ENCODE data around the gene CLASP1.

The CLASP1 gene

GRCh38 chr2:121545913-121546312 is 103.3 kb downstream of the CLASP1 start:
- TF ChIP-seq, protein P1, sequence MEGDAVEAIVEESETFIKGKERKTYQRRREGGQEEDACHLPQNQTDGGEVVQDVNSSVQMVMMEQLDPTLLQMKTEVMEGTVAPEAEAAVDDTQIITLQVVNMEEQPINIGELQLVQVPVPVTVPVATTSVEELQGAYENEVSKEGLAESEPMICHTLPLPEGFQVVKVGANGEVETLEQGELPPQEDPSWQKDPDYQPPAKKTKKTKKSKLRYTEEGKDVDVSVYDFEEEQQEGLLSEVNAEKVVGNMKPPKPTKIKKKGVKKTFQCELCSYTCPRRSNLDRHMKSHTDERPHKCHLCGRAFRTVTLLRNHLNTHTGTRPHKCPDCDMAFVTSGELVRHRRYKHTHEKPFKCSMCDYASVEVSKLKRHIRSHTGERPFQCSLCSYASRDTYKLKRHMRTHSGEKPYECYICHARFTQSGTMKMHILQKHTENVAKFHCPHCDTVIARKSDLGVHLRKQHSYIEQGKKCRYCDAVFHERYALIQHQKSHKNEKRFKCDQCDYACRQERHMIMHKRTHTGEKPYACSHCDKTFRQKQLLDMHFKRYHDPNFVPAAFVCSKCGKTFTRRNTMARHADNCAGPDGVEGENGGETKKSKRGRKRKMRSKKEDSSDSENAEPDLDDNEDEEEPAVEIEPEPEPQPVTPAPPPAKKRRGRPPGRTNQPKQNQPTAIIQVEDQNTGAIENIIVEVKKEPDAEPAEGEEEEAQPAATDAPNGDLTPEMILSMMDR (IDR thresholded peaks at IDR 0.05) = no peak

DNA sequence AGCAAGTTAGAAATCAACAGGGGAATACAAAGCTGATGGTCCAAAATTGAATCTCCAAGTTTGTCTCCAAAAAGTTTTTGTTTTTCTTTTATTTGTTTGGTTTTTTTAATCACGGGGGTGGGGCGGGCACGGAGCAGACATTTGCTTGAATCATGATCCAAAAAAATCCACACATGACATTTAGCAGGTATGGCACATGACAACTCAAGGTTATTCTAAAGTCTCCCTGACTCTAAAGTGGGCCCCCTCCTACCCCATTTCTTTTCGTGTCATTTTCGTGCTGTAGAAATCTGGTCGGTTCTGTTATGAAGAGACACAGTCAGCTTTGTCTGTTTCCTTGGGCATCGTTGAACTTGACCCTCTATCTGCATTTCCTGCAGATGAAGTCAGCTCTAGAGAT is 104.0 kb downstream of the CLASP1 start:
- TF ChIP-seq, protein P1 (IDR thresholded peaks at IDR 0.05) = no peak

GRCh38 chr2:121541495-121541894 is 107.8 kb downstream of the CLASP1 start:
- TF ChIP-seq, protein P1 (IDR thresholded peaks at IDR 0.05) = no peak

DNA sequence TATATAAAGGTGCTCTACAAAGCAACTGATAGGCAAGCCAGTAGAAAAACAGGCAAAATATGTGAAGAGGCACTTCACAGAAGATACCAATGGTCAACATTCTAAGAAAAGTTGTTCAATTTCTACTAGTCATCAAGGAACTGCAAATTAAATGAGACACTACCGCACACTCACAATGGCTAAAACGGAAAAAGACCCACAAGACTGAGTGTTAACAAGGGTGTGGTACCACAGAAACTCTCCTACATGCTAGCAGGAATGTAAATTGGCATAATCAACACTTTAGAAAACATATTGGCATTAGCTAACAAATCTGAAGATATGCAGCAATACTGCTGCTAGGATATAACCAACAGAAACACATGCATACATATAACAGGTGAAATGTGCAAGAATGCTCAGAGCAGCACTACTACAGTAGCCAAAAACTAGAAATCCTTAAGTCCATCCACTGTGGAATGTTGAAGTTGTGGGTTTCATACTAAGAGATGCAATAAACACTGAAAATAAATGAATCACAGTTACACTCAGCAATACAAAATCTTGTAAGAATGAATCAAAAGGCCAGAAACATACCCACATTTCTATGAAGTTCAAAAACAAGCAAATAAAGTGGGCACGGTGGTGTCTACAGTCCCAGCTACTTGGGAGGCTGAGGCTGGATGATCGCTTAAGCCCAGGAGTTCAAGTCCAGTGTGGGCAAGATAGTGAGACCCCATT is 109.4 kb downstream of the CLASP1 start:
- TF ChIP-seq, protein P1 (IDR thresholded peaks at IDR 0.05) = no peak

DNA sequence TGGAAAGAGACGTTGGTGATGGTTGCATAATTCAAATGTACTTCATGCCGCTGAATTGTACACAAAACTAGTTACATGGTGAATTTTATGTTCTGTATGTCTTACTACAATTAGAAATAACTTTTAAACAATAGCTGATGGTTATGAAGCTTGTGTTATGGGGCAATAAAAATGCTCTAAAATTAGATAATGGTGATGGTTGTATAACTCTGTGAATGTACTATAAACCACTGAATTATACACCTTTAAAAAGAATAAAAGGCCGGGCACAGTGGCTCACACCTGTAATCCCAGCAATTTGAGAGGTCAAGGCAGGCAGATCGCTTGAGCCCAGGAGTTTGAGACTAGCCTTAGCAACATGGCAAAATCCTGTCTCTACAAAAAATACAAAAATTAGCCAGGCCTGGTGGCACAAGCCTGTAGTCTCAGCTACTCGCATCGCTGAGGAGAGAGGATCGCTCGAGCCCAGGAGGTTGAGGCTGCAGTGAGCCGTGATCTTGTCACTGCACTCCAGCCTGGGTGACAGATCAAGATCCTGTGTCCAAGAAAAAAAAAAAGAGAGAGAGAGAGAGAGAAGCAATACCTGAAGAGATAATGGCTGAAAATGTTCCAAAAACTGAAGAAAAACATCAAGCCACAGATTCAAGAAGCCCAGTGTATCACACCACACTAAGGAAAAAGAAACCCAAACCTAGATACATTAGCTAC is 112.3 kb downstream of the CLASP1 start:
- TF ChIP-seq, protein P1 (IDR thresholded peaks at IDR 0.05) = no peak

DNA sequence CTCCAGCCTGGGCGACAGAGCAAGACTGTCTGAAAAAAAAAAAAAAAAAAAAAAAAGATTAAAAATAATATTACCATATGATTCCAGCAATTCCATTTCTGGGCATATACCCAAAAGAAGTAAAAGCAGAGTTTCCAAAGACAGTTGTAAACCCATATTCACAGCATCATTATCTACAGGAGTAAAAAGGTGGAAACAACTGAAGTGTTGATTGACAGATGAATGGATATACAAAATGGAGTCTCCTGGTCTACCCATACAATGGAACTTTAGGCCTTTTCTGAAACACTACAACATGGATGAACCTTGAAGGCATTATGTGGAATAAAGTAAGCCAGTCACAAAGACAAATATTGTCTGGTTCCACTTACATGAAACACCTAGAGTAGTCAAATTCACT is 112.9 kb downstream of the CLASP1 start:
- TF ChIP-seq, protein P1 (IDR thresholded peaks at IDR 0.05) = no peak

DNA sequence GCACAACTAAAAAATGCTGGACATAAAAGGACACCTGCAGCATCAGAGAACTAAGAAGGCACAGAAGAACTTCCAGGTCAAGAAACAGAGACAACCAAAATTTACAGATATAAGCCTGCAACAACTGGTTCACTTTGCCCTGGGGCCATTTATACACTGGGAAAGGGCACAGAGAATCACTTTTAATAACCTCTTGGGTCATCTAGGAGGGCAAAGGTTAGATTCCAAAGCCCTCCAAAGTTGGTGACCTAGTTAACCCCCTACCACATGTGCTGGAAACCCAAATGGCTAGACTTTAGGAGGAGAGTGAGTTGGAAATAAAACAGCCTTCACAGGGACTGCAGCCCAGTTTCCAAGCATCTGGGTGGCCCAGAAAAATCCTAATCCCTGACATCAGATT is 115.3 kb downstream of the CLASP1 start:
- TF ChIP-seq, protein P1 (IDR thresholded peaks at IDR 0.05) = no peak
